Measurements from ENCODE around the gene PAX7.
"Not testable (repeated sequence)": the region's sequence is repeated elsewhere in the genome, so short reads cannot be mapped to it uniquely, and the experiment has no call there.

PAX7 gene

GRCh38 chr1:18630511-18631495 is at the start of gene PAX7:
TSS of gene PAX7 (plus strand) at chr1:18630846. CDS start at chr1:18631604, 758 bp downstream.
- no peak for DNase-seq (ENCODE audit: low read depth)

DNA sequence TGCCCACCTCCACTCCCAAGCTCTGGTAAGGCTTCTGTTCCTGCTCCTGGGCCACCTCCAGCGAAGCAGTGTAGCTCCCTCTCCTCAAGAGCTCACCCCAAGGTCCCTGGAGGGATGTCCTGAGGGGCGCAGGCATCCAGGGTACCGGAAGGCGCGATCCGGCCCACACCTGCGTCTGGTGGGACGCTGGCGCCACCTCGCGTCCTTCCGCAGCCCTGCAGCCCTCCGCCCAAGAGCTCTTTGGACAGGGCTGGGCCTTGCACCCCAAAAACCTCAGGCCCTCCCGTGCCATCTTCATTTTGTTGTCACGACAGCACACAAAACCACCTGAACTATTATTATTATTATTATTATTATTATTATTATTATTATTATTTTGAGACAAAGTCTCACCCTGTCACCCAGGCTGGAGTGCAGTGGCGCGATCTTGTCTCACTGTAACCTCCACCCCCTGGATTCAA is 49.2 kb upstream of the PAX7 start:
- no peak for DNase-seq (ENCODE audit: low read depth)

DNA sequence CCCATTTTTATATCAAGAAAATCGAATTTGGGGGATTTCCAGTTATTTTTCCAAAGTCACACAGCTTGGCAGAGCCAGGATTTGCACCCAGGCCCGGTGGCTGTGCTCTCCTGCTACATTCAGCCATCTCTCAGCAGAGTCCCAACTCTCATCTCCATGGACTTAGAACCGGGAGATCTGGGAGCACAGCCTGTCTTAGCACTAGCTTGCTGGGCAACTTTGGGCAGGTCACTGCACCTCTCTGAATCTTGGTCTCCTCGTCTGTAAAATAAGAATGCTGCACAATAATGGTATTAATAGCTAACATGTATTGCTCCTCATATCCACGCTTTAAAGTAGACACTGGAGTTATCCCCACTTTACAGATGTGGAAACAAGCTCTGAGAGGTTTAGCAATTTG is 47.8 kb upstream of the PAX7 start:
- DNase-seq (ENCODE audit: low read depth), result no peak

- DNase-seq (ENCODE audit: low read depth), result no peak
Observed at GRCh38 chr1:18583326-18583941, 47.2 kb upstream of the PAX7 start.

DNA sequence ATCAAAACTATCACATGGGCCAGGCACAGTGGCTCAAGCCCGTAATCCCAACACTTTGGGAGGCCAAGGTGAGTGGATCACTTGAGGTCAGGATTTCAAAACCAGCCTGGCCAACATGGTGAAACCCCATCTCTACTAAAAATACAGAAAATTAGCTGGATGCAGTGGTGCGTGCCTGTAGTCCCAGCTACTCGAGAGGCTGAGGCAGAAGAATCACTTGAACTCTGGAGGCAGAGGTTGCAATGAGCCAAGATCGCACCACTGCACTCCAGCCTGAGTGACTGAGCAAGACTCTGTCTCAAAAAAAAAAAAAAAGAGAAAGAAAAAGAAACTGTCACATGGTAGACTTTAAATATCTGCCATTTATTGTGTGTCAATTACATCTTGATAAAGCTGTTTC is 44.6 kb upstream of the PAX7 start:
- DNase-seq (ENCODE audit: low read depth), result not testable (repeated sequence)

GRCh38 chr1:18588093-18588492 is 42.6 kb upstream of the PAX7 start:
- no peak for DNase-seq (ENCODE audit: low read depth)

GRCh38 chr1:18592368-18592767 is 38.3 kb upstream of the PAX7 start:
- DNase-seq (ENCODE audit: low read depth), result peak; percentile 11

DNA sequence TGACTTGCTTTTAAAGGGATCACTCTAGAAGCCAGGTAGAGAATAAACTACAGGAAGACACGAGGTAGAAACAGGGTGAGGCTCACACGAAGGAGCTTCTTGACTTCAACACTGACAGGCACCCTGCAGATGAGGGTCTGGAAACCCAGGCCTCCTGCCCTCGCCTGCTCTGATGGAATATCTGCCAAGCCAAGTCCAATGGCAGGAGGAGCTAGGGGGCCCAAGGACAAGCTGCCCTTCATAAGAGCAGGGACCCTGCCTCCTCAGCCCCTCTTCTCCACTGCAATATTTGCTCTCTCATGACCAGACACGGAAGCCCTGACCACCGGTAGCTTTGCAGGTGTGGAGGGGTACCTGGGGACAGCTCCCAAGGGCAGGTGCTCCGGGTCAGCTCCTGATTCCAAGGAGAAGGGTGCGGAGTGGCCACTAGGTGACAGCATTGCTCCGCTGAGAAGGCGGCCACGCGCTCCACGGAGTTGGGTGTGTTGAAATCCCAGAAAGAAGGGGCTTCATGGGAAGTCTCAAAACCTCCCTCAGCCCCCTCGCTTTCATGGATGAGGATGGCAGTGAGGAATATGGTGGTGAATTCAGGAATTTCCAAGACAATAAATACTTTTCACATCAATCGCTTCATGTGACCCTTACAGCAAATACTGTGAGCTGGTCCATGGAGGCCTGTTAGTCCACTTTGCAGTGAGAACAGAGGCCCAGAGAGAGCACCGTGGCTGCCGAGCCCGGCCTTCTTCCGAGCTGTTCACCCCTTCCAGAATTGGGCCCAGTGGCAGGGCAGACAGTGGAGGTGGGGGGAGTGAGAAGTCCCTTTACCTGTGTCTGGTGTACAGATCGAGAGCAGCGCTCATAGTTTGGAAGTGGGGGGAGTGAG is 33.2 kb upstream of the PAX7 start:
- peak; percentile 34 for DNase-seq (ENCODE audit: low read depth)

- DNase-seq (ENCODE audit: low read depth), result no peak
Observed at GRCh38 chr1:18599086-18599485, 31.6 kb upstream of the PAX7 start.

DNA sequence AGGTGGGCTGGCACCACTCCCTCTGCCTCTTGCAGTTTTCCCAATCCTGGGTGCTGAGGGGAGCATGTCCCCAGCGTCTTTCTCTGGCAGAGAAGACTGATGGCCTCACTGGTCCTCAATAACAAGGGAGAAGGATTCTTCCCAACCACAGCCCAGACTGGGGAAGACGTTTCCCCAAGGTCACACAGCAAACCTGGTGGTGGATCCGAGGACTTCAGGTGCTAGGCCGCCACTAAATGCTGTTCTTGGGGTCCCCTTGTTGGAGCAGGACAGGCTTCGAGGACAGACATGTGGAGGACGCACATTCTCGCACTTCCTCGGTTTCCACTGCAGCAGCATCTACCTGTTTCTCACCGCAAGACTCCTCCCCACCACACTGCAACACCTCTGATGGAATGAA is 30.9 kb upstream of the PAX7 start:
- DNase-seq (ENCODE audit: low read depth), result no peak

GRCh38 chr1:18602533-18603211 is 28.0 kb upstream of the PAX7 start:
- DNase-seq (ENCODE audit: low read depth), result no peak

DNA sequence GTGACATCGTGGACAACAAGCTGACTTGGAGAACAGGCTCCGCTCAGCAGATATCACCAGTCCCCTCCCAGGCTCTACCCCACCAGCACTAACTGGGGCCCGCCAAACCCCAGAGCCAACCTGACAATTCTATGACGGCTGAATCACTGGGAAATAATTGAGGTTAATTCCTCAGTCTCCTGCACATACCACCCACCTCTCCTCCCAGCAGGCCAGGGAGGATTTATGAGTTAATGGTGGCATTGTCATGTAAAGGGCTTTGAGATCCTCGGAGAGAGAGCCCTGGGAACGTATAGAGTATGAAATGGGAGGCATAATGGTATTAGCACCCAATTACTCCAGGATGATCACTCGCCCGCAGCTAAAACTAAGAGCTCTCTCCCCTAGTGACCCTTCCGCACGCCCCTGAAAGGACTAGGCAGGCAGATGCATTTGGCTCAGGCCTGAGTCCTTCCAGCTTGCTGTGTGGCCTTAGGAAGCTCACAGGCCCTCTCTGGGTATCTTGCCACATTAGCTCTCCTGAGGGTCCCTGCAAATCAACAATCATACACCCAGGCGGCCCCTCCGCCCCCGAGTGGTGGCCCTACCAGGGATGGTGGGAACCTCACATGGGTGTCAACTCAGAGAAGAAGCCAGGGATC is 27.3 kb upstream of the PAX7 start:
- no peak for DNase-seq (ENCODE audit: low read depth)

DNA sequence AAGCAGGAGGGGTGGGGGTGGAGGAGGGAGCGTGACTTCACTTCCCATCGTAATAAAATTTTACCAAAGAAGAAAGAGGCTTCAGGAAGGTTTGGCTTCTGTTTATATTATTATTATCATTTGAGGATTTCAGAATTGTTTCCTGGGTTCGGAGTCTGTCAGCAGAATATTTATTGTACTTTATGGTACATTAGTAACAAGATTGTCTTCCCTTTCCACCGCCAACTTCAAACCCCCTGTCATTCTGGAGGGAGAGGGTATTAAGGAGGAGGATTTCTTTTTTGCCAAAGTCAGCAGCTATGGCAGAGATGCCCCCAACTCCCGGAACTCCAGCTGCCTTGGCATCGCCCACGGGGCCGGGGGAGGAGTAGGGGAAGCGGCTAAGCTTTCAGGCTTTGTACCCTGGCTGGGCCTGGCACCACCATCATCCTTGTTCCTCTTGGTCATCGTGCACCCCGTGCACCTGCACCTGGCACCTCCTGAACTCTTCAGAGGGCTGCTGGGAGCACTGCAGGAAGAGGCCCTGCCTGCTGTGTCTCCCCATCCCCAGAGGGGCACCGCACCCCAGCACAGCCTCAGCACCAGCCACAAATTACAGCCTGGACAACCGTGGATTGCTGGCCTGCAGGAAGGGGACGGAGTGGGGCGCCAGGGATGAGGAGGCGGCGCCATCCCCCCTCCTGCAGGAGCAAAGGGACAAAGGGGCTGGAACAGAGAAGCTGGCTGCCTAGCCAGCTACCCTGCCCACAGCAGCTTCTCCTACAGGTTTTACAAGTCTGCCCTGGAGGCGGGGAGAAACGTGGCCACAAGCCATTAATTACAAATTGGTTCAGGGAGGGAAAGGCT is 24.0 kb upstream of the PAX7 start:
- DNase-seq (ENCODE audit: low read depth), result no peak

GRCh38 chr1:18607289-18607760 is 23.3 kb upstream of the PAX7 start:
- no peak for DNase-seq (ENCODE audit: low read depth)

- no peak for DNase-seq (ENCODE audit: low read depth)
Observed at GRCh38 chr1:18608534-18608933, 22.1 kb upstream of the PAX7 start.

DNA sequence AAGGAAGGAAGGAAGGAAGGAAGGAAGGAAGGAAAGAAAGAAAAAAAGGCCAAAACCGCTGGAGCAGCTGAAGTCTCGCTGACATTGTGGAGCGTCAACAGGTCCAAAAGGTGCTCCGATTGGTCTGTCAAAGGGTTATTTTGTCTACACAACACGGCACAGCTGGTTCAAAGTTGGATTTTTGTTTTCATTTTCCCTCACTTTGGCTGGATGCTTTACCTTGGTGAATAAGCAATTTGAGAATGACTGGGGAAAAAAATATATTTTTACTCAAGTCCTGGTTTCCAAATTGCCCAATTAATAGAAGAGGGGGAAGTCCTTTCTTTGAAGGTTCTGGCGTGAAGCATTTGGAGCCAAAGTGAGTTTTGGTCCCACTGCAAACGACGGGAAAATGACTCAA is 19.3 kb upstream of the PAX7 start:
- no peak for DNase-seq (ENCODE audit: low read depth)

DNA sequence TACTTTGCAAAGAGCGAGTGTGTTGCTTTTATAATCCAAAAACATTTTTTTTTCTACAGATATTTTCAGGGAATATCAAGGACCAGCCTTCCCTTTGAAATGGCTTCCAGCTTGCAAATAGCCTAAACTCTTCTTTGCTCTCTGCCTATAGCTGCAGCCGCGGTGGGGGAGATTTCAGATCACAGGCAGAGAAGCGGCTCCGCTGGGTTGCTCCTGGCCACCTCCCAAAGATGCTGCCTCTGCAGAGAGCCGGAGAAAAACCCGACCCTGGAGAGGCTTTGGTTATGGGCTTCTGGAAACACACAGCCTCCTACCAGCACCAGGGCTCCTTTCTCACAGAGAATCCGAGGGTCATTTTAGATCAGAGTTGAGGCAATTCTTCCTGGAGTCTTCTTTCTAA is 18.6 kb upstream of the PAX7 start:
- DNase-seq (ENCODE audit: low read depth), result no peak

DNA sequence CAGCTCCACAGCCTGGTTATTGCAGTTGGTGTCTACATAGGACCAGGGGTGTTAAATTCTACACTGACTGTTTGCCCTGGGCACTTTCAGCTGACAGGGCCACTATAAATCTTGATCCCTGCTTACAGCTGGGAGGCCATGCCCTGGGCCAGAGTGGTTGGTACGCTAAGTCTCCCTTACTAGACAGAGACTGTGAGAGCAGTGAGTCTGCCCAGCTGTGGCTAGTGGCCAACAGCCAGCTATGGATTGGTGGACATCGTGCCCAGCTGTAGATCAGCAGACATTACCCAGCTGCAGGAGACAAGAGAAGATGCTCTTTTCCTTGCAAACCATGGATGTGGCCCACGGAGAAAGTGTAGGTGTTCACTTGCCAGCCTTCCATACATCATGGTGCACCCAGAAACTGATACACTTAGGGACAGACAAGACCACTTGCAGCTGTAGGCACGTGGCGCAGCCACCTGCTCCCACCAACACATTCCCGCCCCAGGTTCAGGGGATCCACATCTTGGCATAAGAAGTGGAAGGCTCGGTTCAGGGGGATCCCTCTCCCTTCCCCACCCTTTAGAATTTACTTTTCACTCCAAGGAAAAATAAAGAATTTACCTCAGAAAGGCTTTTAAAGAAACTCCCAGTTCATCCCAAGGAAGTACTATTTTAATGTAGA is 16.4 kb upstream of the PAX7 start:
- DNase-seq (ENCODE audit: low read depth), result no peak
